HL-60 (cell line): ENCODE results near the gene ATP13A3.

ENCODE experiments used
- DNase-seq, 2 experiments: peaks; one replicate each; pipeline ENCODE4 v3.0.0-alpha.2; 2010 to 2020; ENCODE audit warnings: low read depth in 1 of 2, low spot score in 1 of 2
- H3K27ac ChIP-seq: fragments of 250-450 bp; sonication (Bioruptor Pico); replicated peaks from 2 replicates; pipeline ENCODE4 v1.5.1; 2020; ENCODE audit warnings: mild to moderate bottlenecking, moderate library complexity
- H3K27me3 ChIP-seq: fragments of 250-450 bp; sonication (Bioruptor Pico); 2 replicates; pipeline ENCODE4 v1.5.1; 2021; ENCODE audit warnings: mild to moderate bottlenecking, moderate library complexity; ENCODE audit not compliant: insufficient read depth, poor library complexity, severe bottlenecking
- H3K4me3 ChIP-seq: replicated peaks from 2 replicates; pipeline ENCODE4 v1.5.1; 2011; ENCODE audit warnings: mild to moderate bottlenecking, control low read depth, low read length; ENCODE audit not compliant: insufficient read depth
- GABPA ChIP-seq: IDR thresholded peaks from 2 replicates; pipeline ENCODE4 v1.6.1; 2012; ENCODE audit warnings: low read depth
- POLR2AphosphoS5 ChIP-seq: IDR thresholded peaks from 2 replicates; pipeline ENCODE4 v1.6.1; 2012; ENCODE audit warnings: low read depth
- SPI1 ChIP-seq: IDR thresholded peaks from 2 replicates; pipeline ENCODE4 v1.6.1; 2012; ENCODE audit warnings: low read depth, mild to moderate bottlenecking, borderline replicate concordance
- TF ChIP-seq, protein P1 (sequence below): IDR thresholded peaks from 2 replicates; pipeline ENCODE4 v1.6.1; 2012; ENCODE audit warnings: low read depth; ENCODE audit not compliant: insufficient replicate concordance
- TF ChIP-seq, protein P2 (sequence below): IDR thresholded peaks from one replicate; pipeline ENCODE4 v1.5.1; 2011; ENCODE audit warnings: low read length, control low read depth, inconsistent platforms; ENCODE audit not compliant: insufficient read depth

ATP13A3 gene

DNA sequence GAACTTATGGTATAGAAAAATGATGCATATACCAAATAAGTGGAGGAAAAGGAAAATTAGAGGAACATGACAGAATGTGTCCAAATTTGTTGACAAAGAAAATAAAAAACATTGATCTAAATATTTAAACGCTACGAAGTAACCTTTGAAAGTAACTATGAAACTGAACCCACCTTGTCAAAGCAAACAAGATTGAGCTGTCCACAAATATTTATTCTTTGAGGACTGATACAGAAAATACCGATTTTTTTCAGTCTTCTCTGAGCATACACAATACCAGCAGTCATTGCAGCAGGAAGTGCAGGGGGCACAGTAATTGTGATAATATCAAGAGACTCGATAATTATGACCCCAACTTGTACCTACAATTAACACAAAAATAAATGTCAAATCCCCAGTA is 40.0 kb downstream of the ATP13A3 start:
- Histone ChIP-seq H3K4me3 (no peak overlapping the region), H3K27ac (no peak overlapping the region), H3K27me3 (no peaks in the 10 kb centered on the region)
- no peak for DNase-seq
- TF ChIP-seq SPI1, result no peak

DNA sequence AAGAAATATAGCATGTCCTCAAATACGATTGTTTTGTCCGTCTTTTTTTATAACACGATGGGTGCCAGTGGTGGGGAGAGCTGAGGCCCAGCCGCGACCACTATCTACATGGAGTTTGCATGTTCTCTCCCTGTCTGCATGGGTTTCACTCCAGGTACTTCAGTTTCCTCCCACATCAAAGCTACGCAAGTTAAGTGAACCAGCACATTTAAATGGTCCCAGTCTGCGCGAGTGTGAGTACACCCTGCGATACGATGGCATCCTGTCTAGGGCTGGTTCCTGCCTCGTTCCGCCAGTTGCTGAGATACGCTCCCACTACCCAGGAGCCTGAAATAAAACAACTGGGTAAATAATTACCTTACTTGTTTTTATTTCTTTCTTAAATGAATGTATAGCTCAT is 40.6 kb downstream of the ATP13A3 start:
- no peak overlapping the region for H3K4me3 ChIP-seq
- TF ChIP-seq, protein P1, sequence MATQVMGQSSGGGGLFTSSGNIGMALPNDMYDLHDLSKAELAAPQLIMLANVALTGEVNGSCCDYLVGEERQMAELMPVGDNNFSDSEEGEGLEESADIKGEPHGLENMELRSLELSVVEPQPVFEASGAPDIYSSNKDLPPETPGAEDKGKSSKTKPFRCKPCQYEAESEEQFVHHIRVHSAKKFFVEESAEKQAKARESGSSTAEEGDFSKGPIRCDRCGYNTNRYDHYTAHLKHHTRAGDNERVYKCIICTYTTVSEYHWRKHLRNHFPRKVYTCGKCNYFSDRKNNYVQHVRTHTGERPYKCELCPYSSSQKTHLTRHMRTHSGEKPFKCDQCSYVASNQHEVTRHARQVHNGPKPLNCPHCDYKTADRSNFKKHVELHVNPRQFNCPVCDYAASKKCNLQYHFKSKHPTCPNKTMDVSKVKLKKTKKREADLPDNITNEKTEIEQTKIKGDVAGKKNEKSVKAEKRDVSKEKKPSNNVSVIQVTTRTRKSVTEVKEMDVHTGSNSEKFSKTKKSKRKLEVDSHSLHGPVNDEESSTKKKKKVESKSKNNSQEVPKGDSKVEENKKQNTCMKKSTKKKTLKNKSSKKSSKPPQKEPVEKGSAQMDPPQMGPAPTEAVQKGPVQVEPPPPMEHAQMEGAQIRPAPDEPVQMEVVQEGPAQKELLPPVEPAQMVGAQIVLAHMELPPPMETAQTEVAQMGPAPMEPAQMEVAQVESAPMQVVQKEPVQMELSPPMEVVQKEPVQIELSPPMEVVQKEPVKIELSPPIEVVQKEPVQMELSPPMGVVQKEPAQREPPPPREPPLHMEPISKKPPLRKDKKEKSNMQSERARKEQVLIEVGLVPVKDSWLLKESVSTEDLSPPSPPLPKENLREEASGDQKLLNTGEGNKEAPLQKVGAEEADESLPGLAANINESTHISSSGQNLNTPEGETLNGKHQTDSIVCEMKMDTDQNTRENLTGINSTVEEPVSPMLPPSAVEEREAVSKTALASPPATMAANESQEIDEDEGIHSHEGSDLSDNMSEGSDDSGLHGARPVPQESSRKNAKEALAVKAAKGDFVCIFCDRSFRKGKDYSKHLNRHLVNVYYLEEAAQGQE, result no peak
- TF ChIP-seq SPI1 (no peak), POLR2AphosphoS5 (no peak), GABPA (no peak)
- TF ChIP-seq, protein P2, sequence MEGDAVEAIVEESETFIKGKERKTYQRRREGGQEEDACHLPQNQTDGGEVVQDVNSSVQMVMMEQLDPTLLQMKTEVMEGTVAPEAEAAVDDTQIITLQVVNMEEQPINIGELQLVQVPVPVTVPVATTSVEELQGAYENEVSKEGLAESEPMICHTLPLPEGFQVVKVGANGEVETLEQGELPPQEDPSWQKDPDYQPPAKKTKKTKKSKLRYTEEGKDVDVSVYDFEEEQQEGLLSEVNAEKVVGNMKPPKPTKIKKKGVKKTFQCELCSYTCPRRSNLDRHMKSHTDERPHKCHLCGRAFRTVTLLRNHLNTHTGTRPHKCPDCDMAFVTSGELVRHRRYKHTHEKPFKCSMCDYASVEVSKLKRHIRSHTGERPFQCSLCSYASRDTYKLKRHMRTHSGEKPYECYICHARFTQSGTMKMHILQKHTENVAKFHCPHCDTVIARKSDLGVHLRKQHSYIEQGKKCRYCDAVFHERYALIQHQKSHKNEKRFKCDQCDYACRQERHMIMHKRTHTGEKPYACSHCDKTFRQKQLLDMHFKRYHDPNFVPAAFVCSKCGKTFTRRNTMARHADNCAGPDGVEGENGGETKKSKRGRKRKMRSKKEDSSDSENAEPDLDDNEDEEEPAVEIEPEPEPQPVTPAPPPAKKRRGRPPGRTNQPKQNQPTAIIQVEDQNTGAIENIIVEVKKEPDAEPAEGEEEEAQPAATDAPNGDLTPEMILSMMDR, result no peak
- DNase-seq, result no peak
- no peak overlapping the region for H3K27ac ChIP-seq
- no peaks in the 10 kb centered on the region for H3K27me3 ChIP-seq

DNA sequence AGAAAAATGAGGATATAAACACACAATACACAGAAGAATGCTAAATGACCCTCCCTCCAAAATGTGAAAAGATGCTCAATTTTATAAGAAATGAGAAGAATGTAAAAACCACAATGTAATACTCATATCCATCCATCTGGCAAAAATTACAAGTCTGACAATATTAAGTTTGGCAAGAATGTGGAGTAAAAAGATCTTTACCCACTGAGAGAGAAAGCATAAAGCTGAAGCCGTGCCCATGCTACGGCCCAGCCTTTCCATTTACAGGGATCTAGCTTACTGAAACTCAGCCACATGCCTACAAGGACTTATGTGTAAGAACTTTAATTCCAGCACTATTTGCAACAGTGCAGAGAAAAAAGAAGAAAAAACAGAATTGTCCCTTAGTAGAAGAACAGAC is 42.9 kb downstream of the ATP13A3 start:
- DNase-seq, result no peak
- Histone ChIP-seq H3K4me3 (no peak overlapping the region), H3K27ac (no peak overlapping the region), H3K27me3 (no peaks in the 10 kb centered on the region)
- TF ChIP-seq GABPA (no peak), POLR2AphosphoS5 (no peak)

DNA sequence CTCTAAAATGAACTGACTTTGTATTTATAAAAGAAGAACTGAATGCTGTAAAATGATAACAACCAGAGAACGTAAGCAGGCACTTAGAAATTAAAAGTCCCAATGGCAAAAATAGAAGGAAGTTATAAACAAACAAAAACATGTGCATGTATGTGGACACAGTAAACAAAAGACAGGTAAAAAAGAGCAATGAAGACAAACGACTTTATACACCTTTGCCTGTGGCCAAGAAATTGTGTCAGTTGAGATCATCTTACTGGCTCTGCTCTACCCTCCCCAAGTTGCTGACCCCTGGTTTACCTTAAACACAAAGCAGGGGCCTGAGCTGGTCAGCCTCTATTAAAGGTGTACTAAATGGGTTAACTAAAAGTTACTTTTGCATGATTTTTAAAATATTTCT is 46.0 kb downstream of the ATP13A3 start:
- Histone ChIP-seq H3K27ac (no peak overlapping the region), H3K4me3 (no peak overlapping the region), H3K27me3 (no peaks in the 10 kb centered on the region)
- TF ChIP-seq, protein P1, result no peak
- TF ChIP-seq, protein P2, result no peak
- TF ChIP-seq SPI1, result no peak
- DNase-seq, result no peak

DNA sequence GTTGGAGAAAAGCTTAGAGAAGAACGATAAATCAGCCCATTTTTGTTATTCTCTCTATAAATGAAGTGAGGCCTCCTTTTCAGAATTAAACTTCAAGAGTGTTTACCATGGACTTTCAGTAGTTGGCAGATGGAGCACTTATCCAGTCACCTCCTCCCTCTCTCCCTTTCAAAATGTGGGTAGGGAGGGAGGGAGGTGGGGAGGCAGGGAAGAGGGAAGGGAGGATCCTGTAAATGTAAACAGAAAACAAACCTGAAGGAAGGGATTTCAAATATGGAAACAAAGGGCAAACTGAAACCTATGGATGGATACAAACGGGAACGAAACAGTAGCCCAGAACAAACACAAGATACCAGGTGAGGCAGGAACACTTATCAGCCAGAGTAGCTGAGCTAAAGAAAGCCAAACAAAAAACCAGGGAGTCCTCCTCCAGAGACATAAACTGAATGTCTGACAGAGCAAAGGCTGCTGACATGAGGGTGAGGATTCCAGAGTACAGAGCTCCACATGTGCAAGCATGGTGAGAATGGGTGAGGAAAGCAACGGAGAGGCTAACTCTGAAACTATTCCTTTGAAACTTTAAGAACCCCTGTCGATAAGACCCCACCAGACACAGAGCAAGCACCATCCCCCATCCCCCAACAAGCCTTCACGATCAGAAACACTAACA is 46.8 kb downstream of the ATP13A3 start:
- H3K27me3 ChIP-seq, result no peaks in the 10 kb centered on the region
- H3K27ac ChIP-seq, result no peak overlapping the region
- H3K4me3 ChIP-seq, result no peak overlapping the region
- TF ChIP-seq, protein P2, result no peak
- no peak for TF ChIP-seq SPI1
- TF ChIP-seq POLR2AphosphoS5, result no peak
- TF ChIP-seq GABPA, result no peak
- TF ChIP-seq, protein P1, result no peak
- DNase-seq, result no peak
